ENCODE measurements around the gene FNDC3B.
"Not testable (repeated sequence)": the region's sequence is repeated elsewhere in the genome, so short reads cannot be mapped to it uniquely, and the experiment has no call there.

- not testable (repeated sequence) for TF ChIP-seq CTCF (IDR thresholded peaks at IDR 0.05; ENCODE audit: low read length); EZH2 (IDR thresholded peaks at IDR 0.05; ENCODE audit: borderline replicate concordance, low read length)
Observed at GRCh38 chr3:172243376-172243775, 204.0 kb downstream of the FNDC3B start.

Data from OCI-LY1 (cell line).